ENCODE data around the gene KIAA1217. TPM values are rescaled to one million over a fixed set of nuclear protein-coding genes. Genes with fewer than 3 reads are reported as not detected.

Gene KIAA1217
- polyA plus RNA-seq, 3 donors, result not detected

DNA sequence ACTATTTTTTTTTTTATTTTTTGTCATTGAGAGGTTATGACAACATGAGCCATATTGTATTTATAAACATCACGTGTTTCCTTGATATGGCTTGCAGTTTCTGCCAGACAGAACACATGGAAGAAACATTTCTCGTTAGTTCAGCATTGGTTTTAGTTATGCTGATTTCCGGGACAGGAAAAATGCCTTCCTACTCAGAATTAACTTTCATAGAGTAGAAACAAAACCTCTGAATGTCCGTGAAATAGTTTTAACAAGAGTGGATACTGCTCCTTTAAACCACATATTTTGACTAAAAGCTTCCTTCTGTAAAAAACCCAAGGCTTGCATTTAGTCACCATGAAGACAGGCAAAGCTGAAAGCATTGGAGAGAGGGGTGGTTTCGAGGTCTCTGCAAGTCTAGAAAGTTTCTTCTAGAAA is 240.4 kb downstream of the KIAA1217 start:
- Histone ChIP-seq H4K20me1 (ENCODE audit: insufficient read depth, low read length) (no peaks in the 10 kb centered on the region), H3K4me1 (ENCODE audit: control insufficient read depth in 1 of 2, insufficient read depth in 2 of 2, low read length in 2 of 2) (no peaks in the 10 kb centered on the region), H2AFZ (ENCODE audit: insufficient read depth, low read depth, low read length, poor library complexity, severe bottlenecking) (no peak overlapping the region), H3K9me3 (replicated peaks in 1 of 2; ENCODE audit: control insufficient read depth in 1 of 2, insufficient read depth in 1 of 2, low read length in 2 of 2) (no peaks in the 10 kb centered on the region), H3K9ac (ENCODE audit: insufficient read depth, low read length, poor library complexity, severe bottlenecking) (no peak overlapping the region), H3K4me3 (replicated peaks in 1 of 3; ENCODE audit: low read depth in 2 of 3, low read length in 3 of 3) (no peak overlapping the region), H3K4me2 (replicated peaks; ENCODE audit: extremely low read depth, low read length, poor library complexity, severe bottlenecking) (no peak overlapping the region), H3K27ac (ENCODE audit: low read depth in 1 of 2, low read length in 2 of 2) (no peak overlapping the region), H3K27me3 (ENCODE audit: control insufficient read depth in 2 of 2, insufficient read depth in 2 of 2, low read length in 2 of 2) (no peaks in the 10 kb centered on the region), H3K36me3 (replicated peaks in 1 of 2; ENCODE audit: control insufficient read depth in 1 of 2, insufficient read depth in 2 of 2, low read length in 2 of 2) (no peaks in the 10 kb centered on the region), H3K79me2 (ENCODE audit: insufficient read depth, low read length) (no peaks in the 10 kb centered on the region)
- H3K4me3 Mint-ChIP-seq, result no peak overlapping the region
- H3K27me3 Mint-ChIP-seq (ENCODE audit: low read depth in 3 of 3), result peaks cover 0 to 2% (median 2%) of the 10 kb centered on the region in 3 donors
- WGBS (ENCODE audit: insufficient coverage), result 100% methylated on average over 1 of the region's 5 CpGs
- DNase-seq, result no peak
- no peaks in the 10 kb centered on the region for H3K36me3 Mint-ChIP-seq
- no peaks in the 10 kb centered on the region for H3K4me1 Mint-ChIP-seq
- TF ChIP-seq CTCF (IDR thresholded peaks at IDR 0.05), result no peak
- H3K9me3 Mint-ChIP-seq, result peaks cover 0 to 4% (median 0%) of the 10 kb centered on the region in 7 donors
- no peak overlapping the region for H3K27ac Mint-ChIP-seq
- intact Hi-C loops (cut with micrococcal nuclease), result no loop called here

GRCh38 chr10:24449769-24450310 is 240.9 kb downstream of the KIAA1217 start:
- H3K4me1 ChIP-seq (ENCODE audit: control insufficient read depth in 1 of 2, insufficient read depth in 2 of 2, low read length in 2 of 2), result no peaks in the 10 kb centered on the region
- no peaks in the 10 kb centered on the region for H3K36me3 ChIP-seq (replicated peaks in 1 of 2; ENCODE audit: control insufficient read depth in 1 of 2, insufficient read depth in 2 of 2, low read length in 2 of 2)
- peaks cover 0 to 2% (median 2%) of the 10 kb centered on the region in 3 donors for H3K27me3 Mint-ChIP-seq (ENCODE audit: low read depth in 3 of 3)
- H3K27ac Mint-ChIP-seq, result no peak overlapping the region
- peaks cover 0 to 4% (median 0%) of the 10 kb centered on the region in 7 donors for H3K9me3 Mint-ChIP-seq
- no peak overlapping the region for H3K4me3 Mint-ChIP-seq
- no peak overlapping the region for H2AFZ ChIP-seq (ENCODE audit: insufficient read depth, low read depth, low read length, poor library complexity, severe bottlenecking)
- TF ChIP-seq CTCF (IDR thresholded peaks at IDR 0.05), result no peak
- H3K36me3 Mint-ChIP-seq, result no peaks in the 10 kb centered on the region
- no peak for DNase-seq
- H3K79me2 ChIP-seq (ENCODE audit: insufficient read depth, low read length), result no peaks in the 10 kb centered on the region
- H4K20me1 ChIP-seq (ENCODE audit: insufficient read depth, low read length), result no peaks in the 10 kb centered on the region
- WGBS (ENCODE audit: insufficient coverage), result no CpG with 5 or more reads among the region's 3 CpGs
- H3K9ac ChIP-seq (ENCODE audit: insufficient read depth, low read length, poor library complexity, severe bottlenecking), result no peak overlapping the region
- no peak overlapping the region for H3K4me2 ChIP-seq (replicated peaks; ENCODE audit: extremely low read depth, low read length, poor library complexity, severe bottlenecking)
- intact Hi-C loops (cut with micrococcal nuclease), result no loop called here
- H3K27ac ChIP-seq (ENCODE audit: low read depth in 1 of 2, low read length in 2 of 2), result no peak overlapping the region
- no peaks in the 10 kb centered on the region for H3K4me1 Mint-ChIP-seq
- H3K9me3 ChIP-seq (replicated peaks in 1 of 2; ENCODE audit: control insufficient read depth in 1 of 2, insufficient read depth in 1 of 2, low read length in 2 of 2), result no peaks in the 10 kb centered on the region
- no peaks in the 10 kb centered on the region for H3K27me3 ChIP-seq (ENCODE audit: control insufficient read depth in 2 of 2, insufficient read depth in 2 of 2, low read length in 2 of 2)
- no peak overlapping the region for H3K4me3 ChIP-seq (replicated peaks in 1 of 3; ENCODE audit: low read depth in 2 of 3, low read length in 3 of 3)
